WTC11 (cell line): ENCODE measurements around the gene ZBTB7C. TPM values are rescaled to one million over a fixed set of nuclear protein-coding genes. Genes with fewer than 3 reads are reported as not detected.

ENCODE experiments used
- ATAC-seq: fragments of 200-7000 bp; cut with Tn5 transposase; 2 replicates; pipeline ENCODE4 v1.10.0; 2021; ENCODE audit warnings: mild to moderate bottlenecking, moderate library complexity
- CTCF ChIA-PET: fragments of 300-600 bp; sonication (Branson Sonifier 250); formaldehyde crosslinking; loops from one replicate; lab custom pipeline; 2021; ENCODE audit warnings: antibody characterized with exemption; lab: Charles Lee
- POLR2A ChIA-PET: fragments of 350-600 bp; sonication (Branson Sonifier 250); formaldehyde crosslinking; loops from one replicate; lab custom pipeline; 2021; ENCODE audit warnings: antibody characterized with exemption; lab: Charles Lee
- DNase-seq: peaks from one replicate; pipeline ENCODE4 v3.0.0; 2021; ENCODE audit warnings: low spot score
- H3K27ac Mint-ChIP-seq: 2 replicates; pipeline ENCODE4 v1.8.0; 2021; ENCODE audit warnings: mixed read lengths
- H3K27me3 Mint-ChIP-seq: 2 replicates; pipeline ENCODE4 v1.8.0; 2021; ENCODE audit warnings: low read depth, mild to moderate bottlenecking, moderate library complexity, mixed read lengths
- H3K36me3 Mint-ChIP-seq: 2 replicates; pipeline ENCODE4 v1.8.0; 2021; ENCODE audit warnings: mixed read lengths
- H3K4me1 Mint-ChIP-seq: 2 replicates; pipeline ENCODE4 v1.8.0; 2022; ENCODE audit warnings: mixed read lengths
- H3K4me3 Mint-ChIP-seq: 2 replicates; pipeline ENCODE4 v1.8.0; 2021; ENCODE audit warnings: mild to moderate bottlenecking, moderate library complexity, mixed read lengths
- H3K9me3 Mint-ChIP-seq: 2 replicates; pipeline ENCODE4 v1.8.0; 2021; ENCODE audit warnings: mixed read lengths
- ATF2 ChIP-seq: sonication (generic); formaldehyde crosslinking; IDR thresholded peaks from 2 replicates; pipeline ENCODE4 v1.8.1; 2022; ENCODE audit warnings: low read depth, missing genetic modification reagents, borderline replicate concordance
- CTCF ChIP-seq: fragments of 200-600 bp; IDR thresholded peaks from 2 replicates; pipeline ENCODE4 v1.8.0; 2022; ENCODE audit warnings: antibody characterized with exemption
- E2F4 ChIP-seq: sonication (generic); formaldehyde crosslinking; IDR thresholded peaks from 2 replicates; pipeline ENCODE4 v1.8.1; 2022; ENCODE audit warnings: low read depth, mild to moderate bottlenecking, moderate library complexity, missing genetic modification reagents, borderline replicate concordance
- FOXP1 ChIP-seq: sonication (generic); formaldehyde crosslinking; IDR thresholded peaks from 2 replicates; pipeline ENCODE4 v1.8.0; 2022; ENCODE audit warnings: missing genetic modification reagents, mild to moderate bottlenecking, moderate library complexity, borderline replicate concordance
- GABPB1 ChIP-seq: sonication (generic); formaldehyde crosslinking; IDR thresholded peaks from 2 replicates; pipeline ENCODE4 v1.8.1; 2023; ENCODE audit warnings: mild to moderate bottlenecking, missing genetic modification reagents
- GTF2I ChIP-seq: fragments of 250-450 bp; sonication (Bioruptor Pico); conservative IDR thresholded peaks from 2 replicates; pipeline ENCODE4 v1.4.0; 2021; ENCODE audit warnings: mild to moderate bottlenecking
- HMGA2 ChIP-seq: fragments of 250-450 bp; sonication (Bioruptor Pico); IDR thresholded peaks from 2 replicates; pipeline ENCODE4 v1.4.0; 2021; ENCODE audit warnings: mild to moderate bottlenecking, moderate library complexity
- HMGXB4 ChIP-seq: sonication (generic); formaldehyde crosslinking; IDR thresholded peaks from 2 replicates; pipeline ENCODE4 v1.8.1; 2023; ENCODE audit warnings: mild to moderate bottlenecking, moderate library complexity, missing genetic modification reagents
- IRF1 ChIP-seq: sonication (generic); formaldehyde crosslinking; IDR thresholded peaks from 2 replicates; pipeline ENCODE4 v1.8.0; 2023; ENCODE audit warnings: missing genetic modification reagents
- JUN ChIP-seq: sonication (generic); formaldehyde crosslinking; IDR thresholded peaks from 2 replicates; pipeline ENCODE4 v1.8.0; 2023; ENCODE audit warnings: mild to moderate bottlenecking, missing genetic modification reagents
- MAX ChIP-seq: sonication (generic); formaldehyde crosslinking; IDR thresholded peaks from 2 replicates; pipeline ENCODE4 v1.8.0; 2022; ENCODE audit warnings: mild to moderate bottlenecking, missing genetic modification reagents
- MXD4 ChIP-seq: fragments of 250-450 bp; sonication (Bioruptor Pico); IDR thresholded peaks from 2 replicates; pipeline ENCODE4 v1.8.0; 2021; ENCODE audit warnings: mild to moderate bottlenecking, moderate library complexity, borderline replicate concordance
- NR3C1 ChIP-seq: sonication (generic); formaldehyde crosslinking; conservative IDR thresholded peaks from 2 replicates; pipeline ENCODE4 v1.8.1; 2023; ENCODE audit warnings: low read depth, mild to moderate bottlenecking, missing genetic modification reagents
- STAT6 ChIP-seq: sonication (generic); formaldehyde crosslinking; conservative IDR thresholded peaks from 2 replicates; pipeline ENCODE4 v1.8.1; 2023; ENCODE audit warnings: mild to moderate bottlenecking, low read depth, missing genetic modification reagents, moderate library complexity
- TEAD1 ChIP-seq: sonication (generic); formaldehyde crosslinking; IDR thresholded peaks from 2 replicates; pipeline ENCODE4 v1.8.0; 2022; ENCODE audit warnings: mild to moderate bottlenecking, missing genetic modification reagents
- TEAD4 ChIP-seq: sonication (generic); formaldehyde crosslinking; IDR thresholded peaks from 2 replicates; pipeline ENCODE4 v1.8.0; 2022; ENCODE audit warnings: mild to moderate bottlenecking, missing genetic modification reagents
- ZBTB21 ChIP-seq: sonication (generic); formaldehyde crosslinking; IDR thresholded peaks from 2 replicates; pipeline ENCODE4 v1.8.1; 2023; ENCODE audit warnings: mild to moderate bottlenecking, missing genetic modification reagents, borderline replicate concordance
- ZMAT4 ChIP-seq: fragments of 250-450 bp; sonication (Bioruptor Pico); IDR thresholded peaks from 2 replicates; pipeline ENCODE4 v1.9.0; 2021; ENCODE audit warnings: mild to moderate bottlenecking
- ZNF138 ChIP-seq: sonication (generic); formaldehyde crosslinking; conservative IDR thresholded peaks from 2 replicates; pipeline ENCODE4 v1.8.1; 2022; ENCODE audit warnings: mild to moderate bottlenecking, moderate library complexity, missing genetic modification reagents
- ZNF423 ChIP-seq: fragments of 250-450 bp; sonication (Bioruptor Pico); IDR thresholded peaks from 2 replicates; pipeline ENCODE4 v2.1.2; 2022; ENCODE audit warnings: mild to moderate bottlenecking, moderate library complexity
- ZSCAN18 ChIP-seq: fragments of 250-450 bp; sonication (Bioruptor Pico); IDR thresholded peaks from 2 replicates; pipeline ENCODE4 v2.1.2; 2022; ENCODE audit warnings: mild to moderate bottlenecking, moderate library complexity
- total RNA-seq: library from RNA; stranded (reverse); gene quantifications from 3 replicates; pipeline ENCODE4 v1.2.3, GENCODE V29; 2021

The ZBTB7C gene
- total RNA-seq, 1 experiment from 2014 or later = 0.48 TPM

- TF ChIP-seq MXD4 (CRISPR knock-in tag) (no peak), ZMAT4 (CRISPR knock-in tag) (no peak), TEAD4 (CRISPR knock-in tag) (no peak), ZBTB21 (CRISPR knock-in tag) (no peak), MAX (CRISPR knock-in tag) (no peak), NR3C1 (no peak)
- TF ChIP-seq, all 79 proteins: peak for 0
- H3K4me3 Mint-ChIP-seq = no peak overlapping the region
- H3K27ac Mint-ChIP-seq = no peak overlapping the region
- DNase-seq (no peak), ATAC-seq (no peak)
- H3K27me3 Mint-ChIP-seq = no peaks in the 10 kb centered on the region
- H3K36me3 Mint-ChIP-seq = no peaks in the 10 kb centered on the region
- peaks cover 4% of the 10 kb centered on the region; the same call in 1 of the 2 replicates for H3K9me3 Mint-ChIP-seq
- H3K4me1 Mint-ChIP-seq = peaks cover 30% of the 10 kb centered on the region
- ChIA-PET POLR2A (no interaction called here), CTCF (interaction anchor here (1.8 to 4.5 kb wide), 4 partner anchors 66 to 265 kb away, joined by 8 to 55 read pairs (median 22); partner anchors contain the start of gene ZBTB7C)
These were observed 112.6 kb downstream of the ZBTB7C start for GRCh38 chr18:48296581-48296980.

GRCh38 chr18:48295586-48296311 is 113.4 kb downstream of the ZBTB7C start:
- peak; percentile 66 for DNase-seq
- peak; percentile 90 for ATAC-seq
- H3K9me3 Mint-ChIP-seq = peaks cover 4% of the 10 kb centered on the region; the same call in 1 of the 2 replicates
- H3K4me1 Mint-ChIP-seq = peaks cover 27% of the 10 kb centered on the region
- CTCF ChIA-PET = interaction anchor here (0.6 to 4.5 kb wide), 44 partner anchors 9 to 568 kb away, joined by 3 to 55 read pairs (median 4); partner anchors contain the start of gene ZBTB7C
- H3K36me3 Mint-ChIP-seq = no peaks in the 10 kb centered on the region
- no peak overlapping the region for H3K27ac Mint-ChIP-seq
- H3K4me3 Mint-ChIP-seq = no peak overlapping the region
- POLR2A ChIA-PET = interaction anchor here (1.2 kb wide), 1 partner anchor 21 kb away, joined by 3 read pairs; no protein-coding TSS in a partner anchor
- H3K27me3 Mint-ChIP-seq = no peaks in the 10 kb centered on the region
- TF ChIP-seq IRF1 (CRISPR knock-in tag) = no peak
- TF ChIP-seq MAX (CRISPR knock-in tag) = no peak
- TF ChIP-seq ZNF138 (CRISPR knock-in tag) = no peak
- TF ChIP-seq GABPB1 (CRISPR knock-in tag) = no peak
- TF ChIP-seq ZBTB21 (CRISPR knock-in tag) = no peak
- TF ChIP-seq HMGXB4 (CRISPR knock-in tag) = no peak
- TF ChIP-seq ATF2 (CRISPR knock-in tag) = no peak
- TF ChIP-seq TEAD1 (CRISPR knock-in tag) = no peak
- TF ChIP-seq GTF2I (CRISPR knock-in tag) = no peak
- no peak for TF ChIP-seq ZSCAN18
- TF ChIP-seq HMGA2 = no peak
- no peak for TF ChIP-seq CTCF
- no peak for TF ChIP-seq STAT6 (CRISPR knock-in tag)
- no peak for TF ChIP-seq FOXP1 (CRISPR knock-in tag)
- no peak for TF ChIP-seq E2F4
- TF ChIP-seq ZNF423 (CRISPR knock-in tag) = no peak
- TF ChIP-seq JUN = no peak
